ENCODE data around the gene NUDT22.
A peak's percentile ranks its signal among the peaks of the same experiment; 100 is the strongest.

The NUDT22 gene

GRCh38 chr11:64259533-64260067 lies 33.5 kb downstream of the NUDT22 start:
- no peak for FAIRE-seq

GRCh38 chr11:64260147-64260708 lies 34.2 kb downstream of the NUDT22 start:
- FAIRE-seq, result no peak

- FAIRE-seq, result no peak
Measured at GRCh38 chr11:64261556-64262080, 35.5 kb downstream of the NUDT22 start.

GRCh38 chr11:64262271-64263002 lies 36.4 kb downstream of the NUDT22 start:
- no peak for FAIRE-seq

GRCh38 chr11:64263021-64263946 lies 37.2 kb downstream of the NUDT22 start:
- no peak for FAIRE-seq

- no peak for FAIRE-seq
Measured at GRCh38 chr11:64263947-64264317, 37.9 kb downstream of the NUDT22 start.

- no peak for FAIRE-seq
Measured at GRCh38 chr11:64264371-64264852, 38.3 kb downstream of the NUDT22 start.

GRCh38 chr11:64265176-64266160 lies 39.4 kb downstream of the NUDT22 start:
- no peak for FAIRE-seq

GRCh38 chr11:64266339-64266738 lies 40.3 kb downstream of the NUDT22 start:
- FAIRE-seq, result no peak

- no peak for FAIRE-seq
Measured at GRCh38 chr11:64267207-64267945, 41.3 kb downstream of the NUDT22 start.

GRCh38 chr11:64268025-64268892 lies 42.2 kb downstream of the NUDT22 start:
- FAIRE-seq, result no peak

GRCh38 chr11:64268893-64269539 lies 42.9 kb downstream of the NUDT22 start:
- FAIRE-seq, result no peak

- FAIRE-seq, result peak; percentile 95
Measured at GRCh38 chr11:64269540-64270220, 43.6 kb downstream of the NUDT22 start.

- FAIRE-seq, result no peak
Measured at GRCh38 chr11:64275031-64275800, 49.1 kb downstream of the NUDT22 start.

GRCh38 chr11:64275841-64276240 lies 49.8 kb downstream of the NUDT22 start:
- no peak for FAIRE-seq

- no peak for FAIRE-seq
Measured at GRCh38 chr11:64276653-64277431, 50.8 kb downstream of the NUDT22 start.

GRCh38 chr11:64278576-64279190 lies 52.6 kb downstream of the NUDT22 start:
- FAIRE-seq, result no peak

All from endometrium (tissue), 2 donors.